HepG2 (cell line): ENCODE results near the gene FNDC10. TPM values are rescaled to one million over a fixed set of nuclear protein-coding genes. Genes with fewer than 3 reads are reported as not detected.

Experiments used
- ATAC-seq: fragments of 200-7000 bp; cut with Tn5 transposase; 3 replicates; pipeline ENCODE4 v1.9.1; 2020; ENCODE audit warnings: mild to moderate bottlenecking, moderate library complexity
- BruUV-seq: library from RNA; stranded (reverse); fragments of 400-500 nt; replicated peaks from 2 replicates; lab custom pipeline; 2021; lab: Mats Ljungman, UMichigan
- CTCF ChIA-PET: fragments of 300-600 bp; formaldehyde crosslinking; extraction: SDS; loops from one replicate; lab custom pipeline; 2021; ENCODE audit warnings: low total read pairs, inconsistent platforms, low intra/inter-chr PET ratio; lab: Yijun Ruan, JAX
- POLR2A ChIA-PET: fragments of 350-600 bp; sonication (Branson Sonifier 250); formaldehyde crosslinking; loops from one replicate; lab custom pipeline; 2020; ENCODE audit warnings: antibody characterized with exemption, inconsistent platforms; lab: Yijun Ruan, JAX
- DNase-seq: peaks from one replicate; pipeline ENCODE4 v3.0.0-alpha.2; 2015; ENCODE audit warnings: low spot score
- FAIRE-seq: peaks from 3 replicates; lab custom pipeline; 2011; peaks lifted over from hg19 to GRCh38; lab: Jason Lieb, UNC
- H2AFZ ChIP-seq: one replicate; pipeline ENCODE4 v1.6.1; 2011; ENCODE audit warnings: low read length, inconsistent platforms
- H3K27ac ChIP-seq: fragments of 300-600 bp; 3 replicates; pipeline ENCODE4 v1.8.0; 2011; ENCODE audit warnings: mixed run types, mild to moderate bottlenecking, mixed read lengths, low read length, inconsistent platforms; ENCODE audit not compliant: insufficient read depth; ENCODE audit errors: extremely low read length
- H3K27me3 ChIP-seq, 2 experiments: fragments of 200-600 bp in 1 of 2; 2 replicates in 1 of 2; 3 replicates in 1 of 2; pipeline versions ENCODE4 v1.6.0 to v1.8.0; 2011; ENCODE audit warnings: low read length in 2 of 2, mild to moderate bottlenecking in 2 of 2, moderate library complexity in 2 of 2, inconsistent platforms in 1 of 2; ENCODE audit not compliant: insufficient read depth in 2 of 2, control insufficient read depth in 1 of 2
- H3K36me3 ChIP-seq, 2 experiments: fragments of 200-600 bp in 1 of 2; replicated peaks in 1 of 2; 2 replicates in 1 of 2; 3 replicates in 1 of 2; pipeline versions ENCODE4 v1.5.1 to v1.8.0; 2011; ENCODE audit warnings: low read length in 2 of 2, inconsistent platforms in 1 of 2; ENCODE audit not compliant: insufficient read depth in 2 of 2, control insufficient read depth in 1 of 2
- H3K4me1 ChIP-seq: 2 replicates; pipeline ENCODE4 v1.5.1; 2012; ENCODE audit warnings: low read length, inconsistent platforms; ENCODE audit not compliant: insufficient read depth
- H3K4me2 ChIP-seq: 2 replicates; pipeline ENCODE4 v1.6.0; 2011; ENCODE audit warnings: low read depth, low read length, inconsistent platforms
- H3K4me3 ChIP-seq, 3 experiments: fragments of 200-600 bp in 1 of 3; sonication (generic), shearing (Covaris generic) in 1 of 3; replicated peaks in 1 of 3; 2 replicates each; pipeline ENCODE4 v1.5.1; 2011 to 2016; ENCODE audit warnings: low read length in 3 of 3, inconsistent platforms in 2 of 3, low read depth in 2 of 3, mild to moderate bottlenecking in 2 of 3, control low read depth in 1 of 3, mixed read lengths in 1 of 3; ENCODE audit not compliant: insufficient read depth in 1 of 3
- H3K79me2 ChIP-seq: one replicate; pipeline ENCODE4 v1.6.1; 2011; ENCODE audit warnings: low read length, inconsistent platforms; ENCODE audit not compliant: insufficient read depth
- H3K9ac ChIP-seq: 2 replicates; pipeline ENCODE4 v1.6.0; 2011; ENCODE audit warnings: mild to moderate bottlenecking, low read depth, low read length, inconsistent platforms; ENCODE audit not compliant: insufficient read depth
- H3K9me3 ChIP-seq: 2 replicates; pipeline ENCODE4 v1.5.1; 2012; ENCODE audit warnings: mild to moderate bottlenecking, low read length
- H4K20me1 ChIP-seq: 2 replicates; pipeline ENCODE4 v1.6.0; 2011; ENCODE audit warnings: inconsistent platforms, mild to moderate bottlenecking, low read length, moderate library complexity; ENCODE audit not compliant: insufficient read depth
- AGO2 ChIP-seq: fragments of 200-400 bp; formaldehyde crosslinking; optimal IDR thresholded peaks from 2 replicates; pipeline ENCODE3; 2017; ENCODE audit warnings: mild to moderate bottlenecking, low read depth, low read length, moderate library complexity
- CCDC6 ChIP-seq: sonication (generic); formaldehyde crosslinking; IDR thresholded peaks from 2 replicates; pipeline ENCODE4 v1.8.1; 2022; ENCODE audit warnings: mild to moderate bottlenecking, missing genetic modification reagents, moderate library complexity
- ISL2 ChIP-seq: sonication (generic); formaldehyde crosslinking; IDR thresholded peaks from 2 replicates; pipeline ENCODE4 v1.5.0; 2020; ENCODE audit warnings: missing genetic modification reagents
- RBFOX2 ChIP-seq: fragments of 200-400 bp; formaldehyde crosslinking; IDR thresholded peaks from 2 replicates; pipeline ENCODE4 v1.6.1; 2017; ENCODE audit warnings: low read depth, mild to moderate bottlenecking, low read length
- WGBS: methylation state at CpG from one replicate; pipeline ENCODE4 v1.1.6; 2017; ENCODE audit warnings: low lambda C conversion rate; 5-methylcytosine and 5-hydroxymethylcytosine counted together
- in situ Hi-C: cut with HindIII; loops from 2 replicates; pipeline ENCODE4 v1.10.0; 2017; ENCODE audit warnings: low pct_unique_long_range_greater_than_20kb; ENCODE audit not compliant: extremely low pct_ligation_motif_present
- intact Hi-C: fragments of 100-400 bp; cut with micrococcal nuclease; formaldehyde crosslinking; loops from one replicate; pipeline ENCODE4 v1.10.0; 2022; ENCODE audit not compliant: unreplicated experiment
- polyA plus RNA-seq, 8 experiments: library from polyadenylated mRNA; depleted of rRNA in 3 of 8; stranded (reverse) in 7 of 8; unstranded in 1 of 8; fragments of >200 nt; fragmentation: Illumina TruSeq in 4 of 8; extraction: Trizol in 4 of 8; gene quantifications; 2 replicates each; pipeline versions ENCODE4 v1.2.1 to v1.2.3, GENCODE V29; 2011 to 2016; ENCODE audit warnings: low read depth in 4 of 8, missing spikeins in 1 of 8, mixed read lengths in 1 of 8; ENCODE audit not compliant: insufficient read depth in 1 of 8
- total RNA-seq, 5 experiments: library from RNA; depleted of rRNA; stranded (reverse); fragments of >200 nt; fragmentation: Illumina TruSeq; extraction: Trizol; gene quantifications; 2 replicates each; pipeline ENCODE4 v1.2.3, GENCODE V29; 2016; ENCODE audit warnings: low read depth in 1 of 5

Gene FNDC10
- total and polyA plus RNA-seq, 2 of the 13 experiments (the other 11 are each of a cell fraction or from before 2014, with no cell fraction given) = 2.2 to 2.5 TPM

DNA sequence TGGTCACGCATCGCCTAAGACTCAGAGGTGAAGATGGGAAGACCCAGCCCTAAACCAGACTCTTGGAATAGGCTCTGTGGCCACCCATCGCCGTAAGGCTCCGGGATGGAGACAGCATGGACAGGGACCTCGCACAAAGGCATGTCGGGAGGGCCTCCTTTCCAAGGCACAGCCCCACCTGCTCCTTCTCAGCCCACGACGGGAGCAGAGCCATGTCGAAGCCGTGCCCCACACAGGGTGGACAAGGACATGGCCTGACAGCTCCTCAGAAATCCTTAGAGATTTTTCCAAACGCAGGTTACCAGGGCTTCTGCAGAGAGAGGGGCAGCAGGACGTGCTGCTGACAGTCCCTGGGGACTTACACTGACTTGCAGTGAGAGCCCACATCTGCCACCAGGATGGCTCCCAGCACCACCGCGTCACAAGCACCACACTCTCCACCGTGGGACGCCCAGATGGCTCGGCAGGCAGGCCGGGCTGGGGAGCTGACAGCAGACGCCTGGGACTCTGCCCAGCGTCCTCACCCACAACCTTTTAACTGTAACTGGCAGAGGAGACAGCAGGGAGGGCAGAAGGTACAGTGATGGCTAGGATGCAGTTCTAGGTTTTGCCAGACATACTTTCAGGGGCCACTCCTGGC is 37.3 kb downstream of the FNDC10 start:
- ChIA-PET POLR2A (no interaction called here), CTCF (no interaction called here)
- Histone ChIP-seq H2AFZ (no peak overlapping the region), H3K27ac (no peak overlapping the region), H3K79me2 (peaks cover 31% of the 10 kb centered on the region), H3K27me3 (no peaks in the 10 kb centered on the region), H3K4me3 (no peak overlapping the region)
- DNase-seq (no peak), ATAC-seq (no peak)
- no CpG with 5 or more reads among the region's 21 CpGs for WGBS
- in situ Hi-C loops = no loop called here
- TF ChIP-seq AGO2 (peak; percentile 56), RBFOX2 (0 out of 2 replicates have a peak, but pooled peaks have one; percentile 16), ISL2 (CRISPR knock-in tag) (no peak)
- TF ChIP-seq, all 625 proteins: peak for 2
- H4K20me1 ChIP-seq = peaks cover 17% of the 10 kb centered on the region
- no peak overlapping the region for H3K4me2 ChIP-seq
- H3K9ac ChIP-seq = no peak overlapping the region
- H3K4me1 ChIP-seq = no peaks in the 10 kb centered on the region
- no TSS peak for BruUV-seq
- peaks cover 24 to 54% of the 10 kb centered on the region in 2 experiments for H3K36me3 ChIP-seq
- intact Hi-C loops = no loop called here
- no peaks in the 10 kb centered on the region for H3K9me3 ChIP-seq
- no peak for FAIRE-seq

DNA sequence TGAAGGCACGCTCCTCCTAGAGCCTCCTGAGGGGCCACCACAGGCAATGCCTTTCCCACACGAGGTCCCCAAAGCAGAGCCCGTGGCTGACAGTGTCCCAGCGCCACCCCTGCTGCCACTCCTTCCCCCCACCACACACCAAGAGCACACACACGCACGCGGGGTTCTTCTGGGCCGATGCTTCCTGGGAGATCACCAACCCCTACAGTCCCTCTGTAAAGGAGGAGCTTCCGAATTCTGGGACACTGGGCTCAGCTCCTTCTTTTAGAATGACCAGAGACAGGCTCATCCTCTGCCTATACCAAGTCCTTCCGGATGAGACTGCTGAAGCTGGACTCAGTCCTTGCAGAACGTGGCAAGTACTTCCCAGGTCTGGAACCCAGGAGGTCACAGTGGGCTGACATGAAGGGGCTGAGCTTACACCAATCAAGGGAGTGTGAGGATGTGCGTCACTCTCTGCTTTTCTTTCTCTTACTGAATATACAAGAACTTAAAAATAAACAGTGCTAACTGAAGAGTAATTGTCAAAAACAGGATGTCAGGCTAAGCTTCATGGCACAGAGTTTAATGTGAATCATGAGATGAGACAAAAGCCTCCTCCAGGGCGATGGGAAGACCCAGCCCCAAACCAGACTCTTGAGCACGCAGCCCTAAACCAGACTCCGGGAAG is 38.0 kb downstream of the FNDC10 start:
- intact Hi-C loops = no loop called here
- CTCF ChIA-PET = no interaction called here

More for the DNA sequence above, 38.0 kb downstream of the FNDC10 start:
- Histone ChIP-seq H3K4me1 (no peaks in the 10 kb centered on the region), H4K20me1 (peaks cover 12% of the 10 kb centered on the region), H3K9me3 (no peaks in the 10 kb centered on the region), H3K36me3 (peaks cover 22 to 50% of the 10 kb centered on the region in 2 experiments), H3K27ac (no peak overlapping the region), H3K79me2 (peaks cover 26% of the 10 kb centered on the region), H3K4me2 (no peak overlapping the region), H2AFZ (no peak overlapping the region), H3K27me3 (no peaks in the 10 kb centered on the region), H3K4me3 (no peak overlapping the region), H3K9ac (no peak overlapping the region)
- POLR2A ChIA-PET = no interaction called here
- in situ Hi-C loops = no loop called here
- WGBS = 97% methylated on average over 14 of the region's 15 CpGs
- ATAC-seq (no peak), DNase-seq (no peak), FAIRE-seq (no peak)
- BruUV-seq = TSS peak; percentile 3
- TF ChIP-seq CCDC6 (CRISPR knock-in tag) (no peak), AGO2 (peak; percentile 58)
